T-helper 2 cell treated with Interferon-gamma antibody and Interleukin-4, amounts not matched to agents 5 μg/mL and 100 μg/mL, for 36 hours (primary cell): Measurements from ENCODE around the gene PWWP2B.
"Not testable (repeated sequence)": the region's sequence is repeated elsewhere in the genome, so short reads cannot be mapped to it uniquely, and the experiment has no call there.

ENCODE experiments used
- DNase-seq: peaks from one replicate; pipeline ENCODE4 v3.0.0; 2021; ENCODE audit warnings: low spot score
- H3K27ac Mint-ChIP-seq: one replicate; pipeline ENCODE4 v1.8.0; 2021; ENCODE audit warnings: mild to moderate bottlenecking, mixed read lengths
- H3K27me3 Mint-ChIP-seq: one replicate; pipeline ENCODE4 v1.8.0; 2021; ENCODE audit warnings: low read depth, mixed read lengths
- H3K36me3 Mint-ChIP-seq: one replicate; pipeline ENCODE4 v1.8.0; 2021; ENCODE audit warnings: low read depth, mixed read lengths
- H3K4me1 Mint-ChIP-seq: one replicate; pipeline ENCODE4 v1.8.0; 2021; ENCODE audit warnings: low read depth, mixed read lengths
- H3K4me3 Mint-ChIP-seq: one replicate; pipeline ENCODE4 v1.8.0; 2022; ENCODE audit warnings: mild to moderate bottlenecking, moderate library complexity, mixed read lengths
- H3K9me3 Mint-ChIP-seq: one replicate; pipeline ENCODE4 v1.8.0; 2021; ENCODE audit warnings: mixed read lengths

The PWWP2B gene

GRCh38 chr10:132435320-132435719, 38.3 kb downstream of the PWWP2B start:
- not testable (repeated sequence) for H3K36me3 Mint-ChIP-seq, H3K9me3 Mint-ChIP-seq, DNase-seq, H3K4me3 Mint-ChIP-seq, H3K27ac Mint-ChIP-seq, H3K4me1 Mint-ChIP-seq, H3K27me3 Mint-ChIP-seq

GRCh38 chr10:132436096-132436495, 39.1 kb downstream of the PWWP2B start:
- H3K4me3 Mint-ChIP-seq, H3K4me1 Mint-ChIP-seq, H3K36me3 Mint-ChIP-seq, H3K27me3 Mint-ChIP-seq, DNase-seq, H3K27ac Mint-ChIP-seq, H3K9me3 Mint-ChIP-seq: not testable (repeated sequence)

- H3K27me3 Mint-ChIP-seq: no peaks in the 10 kb centered on the region
- no peaks in the 10 kb centered on the region for H3K36me3 Mint-ChIP-seq
- H3K4me1 Mint-ChIP-seq: peaks cover 3% of the 10 kb centered on the region
- H3K9me3 Mint-ChIP-seq: no peaks in the 10 kb centered on the region
- no peak overlapping the region for H3K4me3 Mint-ChIP-seq
- no peak for DNase-seq
- H3K27ac Mint-ChIP-seq: no peak overlapping the region
Observed at GRCh38 chr10:132436861-132437410, 39.9 kb downstream of the PWWP2B start.

- DNase-seq: no peak
- peaks cover 6% of the 10 kb centered on the region for H3K4me1 Mint-ChIP-seq
- no peaks in the 10 kb centered on the region for H3K27me3 Mint-ChIP-seq
- H3K9me3 Mint-ChIP-seq: no peaks in the 10 kb centered on the region
- H3K4me3 Mint-ChIP-seq: no peak overlapping the region
- H3K36me3 Mint-ChIP-seq: no peaks in the 10 kb centered on the region
- H3K27ac Mint-ChIP-seq: no peak overlapping the region
Observed at GRCh38 chr10:132437541-132437950, 40.5 kb downstream of the PWWP2B start.

GRCh38 chr10:132438091-132439024, 41.4 kb downstream of the PWWP2B start:
- Mint-ChIP-seq H3K36me3 (no peaks in the 10 kb centered on the region), H3K4me1 (peaks cover 6% of the 10 kb centered on the region), H3K4me3 (no peak overlapping the region), H3K9me3 (no peaks in the 10 kb centered on the region), H3K27ac (no peak overlapping the region), H3K27me3 (no peaks in the 10 kb centered on the region)
- no peak for DNase-seq

GRCh38 chr10:132439025-132439388, 42.0 kb downstream of the PWWP2B start:
- Mint-ChIP-seq H3K36me3 (no peaks in the 10 kb centered on the region), H3K27ac (no peak overlapping the region), H3K9me3 (no peaks in the 10 kb centered on the region), H3K27me3 (no peaks in the 10 kb centered on the region), H3K4me3 (no peak overlapping the region), H3K4me1 (peaks cover 6% of the 10 kb centered on the region)
- DNase-seq: no peak

GRCh38 chr10:132439424-132440163, 42.6 kb downstream of the PWWP2B start:
- DNase-seq: no peak
- H3K4me1 Mint-ChIP-seq: peaks cover 6% of the 10 kb centered on the region
- no peaks in the 10 kb centered on the region for H3K27me3 Mint-ChIP-seq
- H3K4me3 Mint-ChIP-seq: no peak overlapping the region
- no peaks in the 10 kb centered on the region for H3K9me3 Mint-ChIP-seq
- H3K27ac Mint-ChIP-seq: no peak overlapping the region
- no peaks in the 10 kb centered on the region for H3K36me3 Mint-ChIP-seq

GRCh38 chr10:132440791-132441565, 44.0 kb downstream of the PWWP2B start:
- H3K4me1 Mint-ChIP-seq: peaks cover 12% of the 10 kb centered on the region
- no peak overlapping the region for H3K27ac Mint-ChIP-seq
- H3K4me3 Mint-ChIP-seq: no peak overlapping the region
- H3K27me3 Mint-ChIP-seq: no peaks in the 10 kb centered on the region
- no peak for DNase-seq
- no peaks in the 10 kb centered on the region for H3K36me3 Mint-ChIP-seq
- no peaks in the 10 kb centered on the region for H3K9me3 Mint-ChIP-seq

- no peaks in the 10 kb centered on the region for H3K9me3 Mint-ChIP-seq
- H3K4me3 Mint-ChIP-seq: no peak overlapping the region
- H3K36me3 Mint-ChIP-seq: no peaks in the 10 kb centered on the region
- H3K27ac Mint-ChIP-seq: no peak overlapping the region
- H3K27me3 Mint-ChIP-seq: no peaks in the 10 kb centered on the region
- peaks cover 18% of the 10 kb centered on the region for H3K4me1 Mint-ChIP-seq
- no peak for DNase-seq
Observed at GRCh38 chr10:132441818-132442524, 45.0 kb downstream of the PWWP2B start.

GRCh38 chr10:132442636-132443035, 45.6 kb downstream of the PWWP2B start:
- H3K36me3 Mint-ChIP-seq: no peaks in the 10 kb centered on the region

GRCh38 chr10:132443605-132443982, 46.6 kb downstream of the PWWP2B start:
- H3K27ac Mint-ChIP-seq: no peak overlapping the region
- DNase-seq: peak; percentile 43
- no peaks in the 10 kb centered on the region for H3K9me3 Mint-ChIP-seq
- H3K4me3 Mint-ChIP-seq: no peak overlapping the region
- peaks cover 24% of the 10 kb centered on the region for H3K4me1 Mint-ChIP-seq
- H3K36me3 Mint-ChIP-seq: no peaks in the 10 kb centered on the region
- no peaks in the 10 kb centered on the region for H3K27me3 Mint-ChIP-seq

More at GRCh38 chr10:132442636-132443035, 45.6 kb downstream of the PWWP2B start:
- peaks cover 20% of the 10 kb centered on the region for H3K4me1 Mint-ChIP-seq
- H3K27me3 Mint-ChIP-seq: no peaks in the 10 kb centered on the region
- H3K27ac Mint-ChIP-seq: no peak overlapping the region
- DNase-seq: no peak
- no peaks in the 10 kb centered on the region for H3K9me3 Mint-ChIP-seq
- no peak overlapping the region for H3K4me3 Mint-ChIP-seq

- peak overlapping the region; percentile 24 for H3K4me3 Mint-ChIP-seq
- no peak for DNase-seq
Observed at GRCh38 chr10:132443983-132444876, 47.2 kb downstream of the PWWP2B start.

More at GRCh38 chr10:132443983-132444876, 47.2 kb downstream of the PWWP2B start:
- H3K4me1 Mint-ChIP-seq: peaks cover 24% of the 10 kb centered on the region
- no peaks in the 10 kb centered on the region for H3K36me3 Mint-ChIP-seq
- H3K9me3 Mint-ChIP-seq: no peaks in the 10 kb centered on the region
- no peaks in the 10 kb centered on the region for H3K27me3 Mint-ChIP-seq
- peak overlapping the region; percentile 85 for H3K27ac Mint-ChIP-seq
